Stimulated activated CD8-positive, alpha-beta memory T cell treated with anti-CD3 and anti-CD28 coated beads, Interleukin-12 subunit alpha, Interleukin-12 subunit beta, amount 100 ng/mL, for 24 hours (primary cell): ENCODE measurements around the gene IGLL1.
"Not testable (repeated sequence)": the region's sequence is repeated elsewhere in the genome, so short reads cannot be mapped to it uniquely, and the experiment has no call there.

Experiments
- DNase-seq: peaks from one replicate; pipeline ENCODE4 v3.0.0-alpha.2; 2020; ENCODE audit errors: extremely low read depth

IGLL1 gene

GRCh38 chr22:23540837-23541236 lies 39.3 kb downstream of the IGLL1 start:
- DNase-seq: not testable (repeated sequence)

GRCh38 chr22:23539839-23540198 lies 40.3 kb downstream of the IGLL1 start:
- DNase-seq: not testable (repeated sequence)

- DNase-seq: peak; percentile 45
Measured at GRCh38 chr22:23539135-23539838, 40.8 kb downstream of the IGLL1 start.

GRCh38 chr22:23538696-23539030 lies 41.4 kb downstream of the IGLL1 start:
- not testable (repeated sequence) for DNase-seq

- DNase-seq: not testable (repeated sequence)
Measured at GRCh38 chr22:23537830-23538695, 42.0 kb downstream of the IGLL1 start.

- no peak for DNase-seq
Measured at GRCh38 chr22:23537416-23537815, 42.7 kb downstream of the IGLL1 start.

GRCh38 chr22:23536821-23537345 lies 43.2 kb downstream of the IGLL1 start:
- no peak for DNase-seq

GRCh38 chr22:23535790-23536661 lies 44.1 kb downstream of the IGLL1 start:
- DNase-seq: not testable (repeated sequence)

GRCh38 chr22:23534851-23535717 lies 45.0 kb downstream of the IGLL1 start:
- no peak for DNase-seq

- DNase-seq: no peak
Measured at GRCh38 chr22:23534201-23534850, 45.8 kb downstream of the IGLL1 start.

GRCh38 chr22:23533771-23534191 lies 46.3 kb downstream of the IGLL1 start:
- DNase-seq: no peak

GRCh38 chr22:23533328-23533762 lies 46.7 kb downstream of the IGLL1 start:
- DNase-seq: no peak

- DNase-seq: no peak
Measured at GRCh38 chr22:23532731-23533130, 47.4 kb downstream of the IGLL1 start.

- no peak for DNase-seq
Measured at GRCh38 chr22:23531966-23532705, 48.0 kb downstream of the IGLL1 start.

GRCh38 chr22:23531283-23531956 lies 48.7 kb downstream of the IGLL1 start:
- no peak for DNase-seq

GRCh38 chr22:23530766-23531282 lies 49.3 kb downstream of the IGLL1 start:
- no peak for DNase-seq

GRCh38 chr22:23530106-23530505 lies 50.0 kb downstream of the IGLL1 start:
- DNase-seq: no peak

GRCh38 chr22:23529166-23530103 lies 50.7 kb downstream of the IGLL1 start:
- DNase-seq: no peak
